IMR-90 (cell line): ENCODE measurements around the gene KCNJ4.
"Not testable (repeated sequence)": the region's sequence is repeated elsewhere in the genome, so short reads cannot be mapped to it uniquely, and the experiment has no call there.

Experiments
- BHLHE40 ChIP-seq: fragments of 150-350 bp; IDR thresholded peaks from 2 replicates; pipeline ENCODE4 v1.6.1; 2016; ENCODE audit warnings: mild to moderate bottlenecking, low read depth, low read length
- CHD1 ChIP-seq: IDR thresholded peaks from 2 replicates; pipeline ENCODE4 v1.6.1; 2012; ENCODE audit warnings: low read depth, low read length, improper control_type of control experiment
- CTCF ChIP-seq: conservative IDR thresholded peaks from 2 replicates; pipeline ENCODE4 v1.5.1; 2012; ENCODE audit warnings: mild to moderate bottlenecking, low read depth, low read length, improper control_type of control experiment
- MAFK ChIP-seq: IDR thresholded peaks from 2 replicates; pipeline ENCODE4 v1.6.1; 2012; ENCODE audit warnings: low read depth, low read length, improper control_type of control experiment
- NFE2L2 ChIP-seq: fragments of 150-350 bp; IDR thresholded peaks from 2 replicates; pipeline ENCODE4 v1.6.1; 2016; ENCODE audit warnings: low read depth, mild to moderate bottlenecking, low read length
- RAD21 ChIP-seq: IDR thresholded peaks from 2 replicates; pipeline ENCODE4 v1.6.1; 2012; ENCODE audit warnings: low read length, improper control_type of control experiment
- RCOR1 ChIP-seq: IDR thresholded peaks from 2 replicates; pipeline ENCODE4 v1.6.1; 2012; ENCODE audit warnings: mild to moderate bottlenecking, low read length, improper control_type of control experiment; ENCODE audit not compliant: insufficient replicate concordance
- RFX5 ChIP-seq: IDR thresholded peaks from 2 replicates; pipeline ENCODE4 v1.8.0; 2012; ENCODE audit warnings: low read depth, mild to moderate bottlenecking, low read length, moderate library complexity
- SMC3 ChIP-seq: fragments of 150-350 bp; IDR thresholded peaks from 2 replicates; pipeline ENCODE4 v1.6.1; 2016; ENCODE audit warnings: low read depth, mild to moderate bottlenecking, antibody characterized with exemption, low read length, moderate library complexity
- TF ChIP-seq, protein P1 (sequence below): fragments of 150-350 bp; IDR thresholded peaks from 2 replicates; pipeline ENCODE4 v1.6.1; 2017; ENCODE audit warnings: mild to moderate bottlenecking, antibody characterized with exemption, low read length, low read depth

GRCh38 chr22:38394929-38395624 is 59.9 kb downstream of the KCNJ4 start:
- TF ChIP-seq CTCF, SMC3, RAD21, MAFK, RCOR1, BHLHE40, RFX5, CHD1, NFE2L2: not testable (repeated sequence)
- TF ChIP-seq, protein P1, sequence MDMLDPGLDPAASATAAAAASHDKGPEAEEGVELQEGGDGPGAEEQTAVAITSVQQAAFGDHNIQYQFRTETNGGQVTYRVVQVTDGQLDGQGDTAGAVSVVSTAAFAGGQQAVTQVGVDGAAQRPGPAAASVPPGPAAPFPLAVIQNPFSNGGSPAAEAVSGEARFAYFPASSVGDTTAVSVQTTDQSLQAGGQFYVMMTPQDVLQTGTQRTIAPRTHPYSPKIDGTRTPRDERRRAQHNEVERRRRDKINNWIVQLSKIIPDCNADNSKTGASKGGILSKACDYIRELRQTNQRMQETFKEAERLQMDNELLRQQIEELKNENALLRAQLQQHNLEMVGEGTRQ = not testable (repeated sequence)
